ENCODE data around the gene ACBD5.
"Not testable (repeated sequence)": the region's sequence is repeated elsewhere in the genome, so short reads cannot be mapped to it uniquely, and the experiment has no call there.

ACBD5 gene

GRCh38 chr10:27240212-27241009 is at the start of gene ACBD5:
Gene ACBD5, minus strand, starts transcription at chr10:27240797. Its CDS starts 109 bp downstream, at chr10:27240688.
- peak; percentile 96 for DNase-seq

- peak; percentile 25 for DNase-seq
These were observed 44.5 kb upstream of the ACBD5 start for GRCh38 chr10:27285093-27285492.

- no peak for DNase-seq
These were observed 36.0 kb upstream of the ACBD5 start for GRCh38 chr10:27276581-27276980.

- DNase-seq = not testable (repeated sequence)
These were observed 25.4 kb upstream of the ACBD5 start for GRCh38 chr10:27266025-27266424.

GRCh38 chr10:27262788-27263187 is 22.2 kb upstream of the ACBD5 start:
- DNase-seq = not testable (repeated sequence)

- no peak for DNase-seq
These were observed 18.5 kb upstream of the ACBD5 start for GRCh38 chr10:27258838-27259812.

- DNase-seq = no peak
These were observed 17.9 kb upstream of the ACBD5 start for GRCh38 chr10:27258492-27258837.

GRCh38 chr10:27256299-27257189 is 15.9 kb upstream of the ACBD5 start:
- DNase-seq = no peak

- no peak for DNase-seq
These were observed 13.0 kb upstream of the ACBD5 start for GRCh38 chr10:27253576-27253975.

GRCh38 chr10:27252267-27253000 is 11.8 kb upstream of the ACBD5 start:
- DNase-seq = peak; percentile 64

GRCh38 chr10:27251554-27251953 is 11.0 kb upstream of the ACBD5 start:
- no peak for DNase-seq

GRCh38 chr10:27248215-27248614 is 7.6 kb upstream of the ACBD5 start:
- no peak for DNase-seq

GRCh38 chr10:27247441-27247840 is 6.8 kb upstream of the ACBD5 start:
- no peak for DNase-seq

- DNase-seq = no peak
These were observed 6.4 kb upstream of the ACBD5 start for GRCh38 chr10:27247006-27247405.

- no peak for DNase-seq
These were observed 5.2 kb upstream of the ACBD5 start for GRCh38 chr10:27245836-27246235.

- no peak for DNase-seq
These were observed 4.4 kb upstream of the ACBD5 start for GRCh38 chr10:27244976-27245375.

- DNase-seq = peak; percentile 78
These were observed 2.5 kb upstream of the ACBD5 start for GRCh38 chr10:27242951-27243551.

- DNase-seq = no peak
These were observed 1.9 kb upstream of the ACBD5 start for GRCh38 chr10:27242473-27242950.

- peak; percentile 97 for DNase-seq
These were observed 1.3 kb upstream of the ACBD5 start for GRCh38 chr10:27241652-27242472.

- DNase-seq = peak; percentile 57
These were observed 534 bp upstream of the ACBD5 start for GRCh38 chr10:27241010-27241651.
